KMS-11 (cell line): ENCODE measurements around the gene EPHA7.

Experiments used
- H2AFZ ChIP-seq: fragments of 200-600 bp; sonication (generic); 2 replicates; pipeline ENCODE4 v1.6.1; 2016; ENCODE audit warnings: antibody characterized with exemption, mixed run types, low read depth
- H3K27ac ChIP-seq: fragments of 200-600 bp; sonication (generic); 2 replicates; pipeline ENCODE4 v1.6.1; 2016; ENCODE audit warnings: mild to moderate bottlenecking, mixed run types
- H3K27me3 ChIP-seq: fragments of 200-600 bp; sonication (generic); 2 replicates; pipeline ENCODE4 v1.6.1; 2017; ENCODE audit warnings: mild to moderate bottlenecking, low read depth, mixed run types, moderate library complexity; ENCODE audit not compliant: insufficient read depth
- H3K36me3 ChIP-seq: fragments of 200-600 bp; sonication (generic); 2 replicates; pipeline ENCODE4 v1.6.1; 2017; ENCODE audit warnings: mild to moderate bottlenecking, mixed run types; ENCODE audit not compliant: insufficient read depth
- H3K4me1 ChIP-seq: fragments of 200-600 bp; sonication (generic); 2 replicates; pipeline ENCODE4 v1.6.1; 2016; ENCODE audit warnings: mild to moderate bottlenecking, low read depth, mixed run types; ENCODE audit not compliant: poor library complexity, severe bottlenecking
- H3K4me2 ChIP-seq: fragments of 200-600 bp; sonication (generic); 2 replicates; pipeline ENCODE4 v1.7.0; 2016; ENCODE audit warnings: mild to moderate bottlenecking, mixed run types
- H3K4me3 ChIP-seq: fragments of 200-600 bp; sonication (generic); IDR thresholded peaks from 2 replicates; pipeline ENCODE4 v1.6.1; 2017; ENCODE audit warnings: low read depth, low read length, mixed read lengths; ENCODE audit not compliant: insufficient read depth
- H3K79me2 ChIP-seq: fragments of 200-600 bp; sonication (generic); 2 replicates; pipeline ENCODE4 v1.6.1; 2016; ENCODE audit warnings: low read depth, mixed run types; ENCODE audit not compliant: insufficient read depth
- H3K9ac ChIP-seq: fragments of 200-600 bp; sonication (generic); 2 replicates; pipeline ENCODE4 v1.6.1; 2016; ENCODE audit warnings: mild to moderate bottlenecking, mixed run types
- H4K20me1 ChIP-seq: fragments of 200-600 bp; sonication (generic); 2 replicates; pipeline ENCODE4 v1.6.1; 2016; ENCODE audit warnings: mild to moderate bottlenecking, mixed run types; ENCODE audit not compliant: insufficient read depth
- CTCF ChIP-seq: fragments of 200-600 bp; sonication (generic); conservative IDR thresholded peaks from 2 replicates; pipeline ENCODE4 v1.6.1; 2017; ENCODE audit warnings: low read depth, mild to moderate bottlenecking, antibody characterized with exemption, low read length, moderate library complexity, mixed read lengths

Gene EPHA7

GRCh38 chr6:93369586-93370134 is 49.7 kb downstream of the EPHA7 start:
- Histone ChIP-seq H3K4me1 (no peaks in the 10 kb centered on the region), H4K20me1 (no peaks in the 10 kb centered on the region), H3K27me3 (no peaks in the 10 kb centered on the region), H3K4me3 (no peak overlapping the region), H2AFZ (no peak overlapping the region), H3K27ac (no peak overlapping the region), H3K79me2 (no peaks in the 10 kb centered on the region), H3K9ac (no peak overlapping the region), H3K36me3 (no peaks in the 10 kb centered on the region), H3K4me2 (no peak overlapping the region)
- no peak for TF ChIP-seq CTCF

- no peak for TF ChIP-seq CTCF
- Histone ChIP-seq H3K27ac (no peak overlapping the region), H3K4me3 (no peak overlapping the region), H3K36me3 (no peaks in the 10 kb centered on the region), H4K20me1 (no peaks in the 10 kb centered on the region), H3K4me1 (no peaks in the 10 kb centered on the region), H2AFZ (no peak overlapping the region), H3K79me2 (no peaks in the 10 kb centered on the region), H3K9ac (no peak overlapping the region), H3K4me2 (no peak overlapping the region), H3K27me3 (no peaks in the 10 kb centered on the region)
These were observed 52.9 kb downstream of the EPHA7 start for GRCh38 chr6:93366506-93366905.

GRCh38 chr6:93365445-93365844 is 53.9 kb downstream of the EPHA7 start:
- Histone ChIP-seq H4K20me1 (no peaks in the 10 kb centered on the region), H3K27me3 (no peaks in the 10 kb centered on the region), H3K36me3 (no peaks in the 10 kb centered on the region), H3K4me3 (no peak overlapping the region), H3K4me1 (no peaks in the 10 kb centered on the region), H3K9ac (no peak overlapping the region), H3K4me2 (no peak overlapping the region), H3K27ac (no peak overlapping the region), H2AFZ (no peak overlapping the region), H3K79me2 (no peaks in the 10 kb centered on the region)
- TF ChIP-seq CTCF: no peak

GRCh38 chr6:93358435-93358834 is 60.9 kb downstream of the EPHA7 start:
- Histone ChIP-seq H3K27me3 (no peaks in the 10 kb centered on the region), H4K20me1 (no peaks in the 10 kb centered on the region), H3K79me2 (no peaks in the 10 kb centered on the region), H2AFZ (no peak overlapping the region), H3K4me2 (no peak overlapping the region), H3K4me1 (no peaks in the 10 kb centered on the region), H3K27ac (no peak overlapping the region), H3K4me3 (no peak overlapping the region), H3K9ac (no peak overlapping the region), H3K36me3 (no peaks in the 10 kb centered on the region)
- TF ChIP-seq CTCF: no peak
